ENCODE results near the gene FAXDC2.

FAXDC2 gene

DNA sequence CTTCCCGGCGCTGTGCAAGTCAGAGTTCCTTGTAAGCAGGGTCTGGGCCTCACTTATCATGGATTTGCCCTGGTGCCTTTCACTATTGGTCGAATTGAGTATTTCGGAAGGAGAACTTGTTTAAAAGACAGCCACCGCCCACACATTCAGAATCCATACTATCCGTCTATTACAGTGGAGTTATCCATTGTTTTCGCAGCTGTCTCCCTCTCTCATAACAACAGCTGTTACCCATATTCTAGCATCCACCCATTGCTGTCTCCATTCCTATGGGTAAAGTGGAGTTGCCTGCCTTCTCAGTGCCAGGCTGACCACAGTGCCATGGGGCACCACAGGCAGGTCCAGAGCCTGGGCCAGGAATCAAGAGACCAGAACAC, 20.2 kb downstream of the FAXDC2 start:
- peaks cover 5% of the 10 kb centered on the region for H3K4me1 ChIP-seq (ENCODE audit: control insufficient read depth, low read length)
- TF ChIP-seq, protein P1, sequence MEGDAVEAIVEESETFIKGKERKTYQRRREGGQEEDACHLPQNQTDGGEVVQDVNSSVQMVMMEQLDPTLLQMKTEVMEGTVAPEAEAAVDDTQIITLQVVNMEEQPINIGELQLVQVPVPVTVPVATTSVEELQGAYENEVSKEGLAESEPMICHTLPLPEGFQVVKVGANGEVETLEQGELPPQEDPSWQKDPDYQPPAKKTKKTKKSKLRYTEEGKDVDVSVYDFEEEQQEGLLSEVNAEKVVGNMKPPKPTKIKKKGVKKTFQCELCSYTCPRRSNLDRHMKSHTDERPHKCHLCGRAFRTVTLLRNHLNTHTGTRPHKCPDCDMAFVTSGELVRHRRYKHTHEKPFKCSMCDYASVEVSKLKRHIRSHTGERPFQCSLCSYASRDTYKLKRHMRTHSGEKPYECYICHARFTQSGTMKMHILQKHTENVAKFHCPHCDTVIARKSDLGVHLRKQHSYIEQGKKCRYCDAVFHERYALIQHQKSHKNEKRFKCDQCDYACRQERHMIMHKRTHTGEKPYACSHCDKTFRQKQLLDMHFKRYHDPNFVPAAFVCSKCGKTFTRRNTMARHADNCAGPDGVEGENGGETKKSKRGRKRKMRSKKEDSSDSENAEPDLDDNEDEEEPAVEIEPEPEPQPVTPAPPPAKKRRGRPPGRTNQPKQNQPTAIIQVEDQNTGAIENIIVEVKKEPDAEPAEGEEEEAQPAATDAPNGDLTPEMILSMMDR (IDR thresholded peaks at IDR 0.05; ENCODE audit: low read depth, low read length, poor library complexity, severe bottlenecking) = no peak
- no peak for TF ChIP-seq EZH2phosphoT487 (IDR thresholded peaks at IDR 0.05; ENCODE audit: borderline replicate concordance, low read length)
- H4K20me1 ChIP-seq (ENCODE audit: control insufficient read depth, insufficient read depth, low read depth, low read length) = no peaks in the 10 kb centered on the region
- H3K4me2 ChIP-seq (ENCODE audit: low read length) = no peak overlapping the region
- no peaks in the 10 kb centered on the region for H3K79me2 ChIP-seq (ENCODE audit: control insufficient read depth, low read length)
- H3F3A ChIP-seq (ENCODE audit: control insufficient read depth, insufficient read depth) = no peaks in the 10 kb centered on the region
- no peaks in the 10 kb centered on the region for H3K27me3 ChIP-seq (ENCODE audit: control insufficient read depth, low read length)
- no peak overlapping the region for H3K4me3 ChIP-seq (ENCODE audit: low read length)
- H3K9me3 ChIP-seq (ENCODE audit: control insufficient read depth, insufficient read depth, low read length) = no peaks in the 10 kb centered on the region
- peaks cover 29% of the 10 kb centered on the region for H3K36me3 ChIP-seq (ENCODE audit: control insufficient read depth, low read length)
- no peaks in the 10 kb centered on the region for H3K9me2 ChIP-seq (replicated peaks; ENCODE audit: control insufficient read depth, low read length)
- H3K27ac ChIP-seq (ENCODE audit: low read depth, low read length) = no peak overlapping the region

- Histone ChIP-seq H3K9me2 (replicated peaks; ENCODE audit: control insufficient read depth, low read length) (no peaks in the 10 kb centered on the region), H3K9me3 (ENCODE audit: control insufficient read depth, insufficient read depth, low read length) (no peaks in the 10 kb centered on the region), H3F3A (ENCODE audit: control insufficient read depth, insufficient read depth) (no peaks in the 10 kb centered on the region), H3K27me3 (ENCODE audit: control insufficient read depth, low read length) (no peaks in the 10 kb centered on the region), H3K4me3 (ENCODE audit: low read length) (no peak overlapping the region), H3K4me1 (ENCODE audit: control insufficient read depth, low read length) (peaks cover 5% of the 10 kb centered on the region), H3K27ac (ENCODE audit: low read depth, low read length) (no peak overlapping the region), H4K20me1 (ENCODE audit: control insufficient read depth, insufficient read depth, low read depth, low read length) (no peaks in the 10 kb centered on the region), H3K79me2 (ENCODE audit: control insufficient read depth, low read length) (no peaks in the 10 kb centered on the region), H3K36me3 (ENCODE audit: control insufficient read depth, low read length) (peaks cover 29% of the 10 kb centered on the region), H3K4me2 (ENCODE audit: low read length) (no peak overlapping the region)
- TF ChIP-seq EZH2phosphoT487 (IDR thresholded peaks at IDR 0.05; ENCODE audit: borderline replicate concordance, low read length) = no peak
- TF ChIP-seq, protein P1 (IDR thresholded peaks at IDR 0.05; ENCODE audit: low read depth, low read length, poor library complexity, severe bottlenecking) = no peak
Measured at GRCh38 chr5:154829589-154830218, 20.7 kb downstream of the FAXDC2 start.

DNA sequence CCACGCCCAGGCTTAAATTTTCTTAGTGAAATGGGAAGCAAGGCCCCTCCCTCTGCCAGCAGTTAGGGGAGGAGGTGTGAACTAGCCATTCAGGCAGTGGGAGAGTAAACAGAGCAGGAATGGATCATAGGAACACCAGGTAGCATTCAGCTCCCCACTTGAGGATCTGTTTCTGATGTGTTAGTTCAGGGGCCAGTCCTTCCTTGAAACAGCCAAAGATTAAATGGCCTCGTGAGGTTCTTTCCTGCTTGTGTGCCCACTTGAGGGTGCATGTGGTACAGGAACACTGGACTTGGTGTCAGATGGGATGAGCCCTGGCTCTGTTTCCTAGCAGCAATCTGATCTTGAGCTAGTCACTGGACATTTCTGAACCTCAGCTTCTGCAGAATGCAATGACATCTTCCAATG, 21.2 kb downstream of the FAXDC2 start:
- Histone ChIP-seq H3K79me2 (ENCODE audit: control insufficient read depth, low read length) (no peaks in the 10 kb centered on the region), H3K27me3 (ENCODE audit: control insufficient read depth, low read length) (no peaks in the 10 kb centered on the region), H4K20me1 (ENCODE audit: control insufficient read depth, insufficient read depth, low read depth, low read length) (no peaks in the 10 kb centered on the region), H3K27ac (ENCODE audit: low read depth, low read length) (no peak overlapping the region), H3K4me2 (ENCODE audit: low read length) (no peak overlapping the region), H3K4me1 (ENCODE audit: control insufficient read depth, low read length) (peaks cover 3% of the 10 kb centered on the region), H3K36me3 (ENCODE audit: control insufficient read depth, low read length) (peaks cover 26% of the 10 kb centered on the region), H3F3A (ENCODE audit: control insufficient read depth, insufficient read depth) (no peaks in the 10 kb centered on the region), H3K9me3 (ENCODE audit: control insufficient read depth, insufficient read depth, low read length) (no peaks in the 10 kb centered on the region), H3K9me2 (replicated peaks; ENCODE audit: control insufficient read depth, low read length) (no peaks in the 10 kb centered on the region), H3K4me3 (ENCODE audit: low read length) (no peak overlapping the region)
- TF ChIP-seq, protein P1 (IDR thresholded peaks at IDR 0.05; ENCODE audit: low read depth, low read length, poor library complexity, severe bottlenecking) = no peak
- no peak for TF ChIP-seq EZH2phosphoT487 (IDR thresholded peaks at IDR 0.05; ENCODE audit: borderline replicate concordance, low read length)
